ENCODE results near the gene GAS5.

DNA sequence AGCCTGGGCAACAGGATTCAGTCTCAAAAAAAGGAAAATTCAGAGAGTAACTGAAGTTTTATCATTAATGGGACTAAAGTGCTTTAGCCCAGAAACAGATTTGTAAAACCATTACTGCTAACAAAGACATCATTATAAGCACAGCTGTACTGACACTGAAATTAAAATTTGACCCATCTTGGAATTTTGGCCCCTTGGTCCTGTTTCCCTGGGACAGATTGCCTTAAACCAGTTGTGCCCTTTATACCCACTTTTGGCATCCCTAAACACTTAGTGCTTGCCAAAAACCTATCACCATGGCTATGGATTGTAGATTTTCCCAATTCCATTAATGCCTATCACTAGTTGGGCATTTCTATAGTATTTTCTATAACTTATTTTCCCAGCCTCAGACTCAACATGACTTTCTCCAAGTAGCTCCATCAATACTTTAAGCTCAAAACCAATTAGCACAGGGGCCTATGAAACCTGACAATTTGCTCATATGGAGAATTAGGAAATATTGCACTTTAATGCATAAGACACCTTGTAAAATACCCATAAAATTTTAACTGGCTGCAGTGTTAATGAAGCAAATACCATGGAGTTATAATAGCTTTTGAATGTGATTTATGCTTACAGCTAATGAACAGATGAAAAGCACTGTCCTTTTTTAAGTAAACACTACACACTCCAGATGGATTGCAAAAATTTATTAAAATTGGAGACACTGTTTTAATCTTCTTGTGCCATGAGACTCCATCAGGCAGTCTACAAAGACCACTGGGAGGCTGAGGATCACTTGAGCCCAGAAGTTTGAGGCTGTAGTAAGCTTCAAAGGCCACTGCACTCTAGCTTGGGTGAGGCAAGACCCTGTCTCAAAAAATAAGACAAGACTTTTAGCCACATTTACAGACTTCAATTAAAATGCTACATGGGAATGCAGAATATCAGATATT is 4.3 kb downstream of the GAS5 start:
- TF ChIP-seq, protein P1, sequence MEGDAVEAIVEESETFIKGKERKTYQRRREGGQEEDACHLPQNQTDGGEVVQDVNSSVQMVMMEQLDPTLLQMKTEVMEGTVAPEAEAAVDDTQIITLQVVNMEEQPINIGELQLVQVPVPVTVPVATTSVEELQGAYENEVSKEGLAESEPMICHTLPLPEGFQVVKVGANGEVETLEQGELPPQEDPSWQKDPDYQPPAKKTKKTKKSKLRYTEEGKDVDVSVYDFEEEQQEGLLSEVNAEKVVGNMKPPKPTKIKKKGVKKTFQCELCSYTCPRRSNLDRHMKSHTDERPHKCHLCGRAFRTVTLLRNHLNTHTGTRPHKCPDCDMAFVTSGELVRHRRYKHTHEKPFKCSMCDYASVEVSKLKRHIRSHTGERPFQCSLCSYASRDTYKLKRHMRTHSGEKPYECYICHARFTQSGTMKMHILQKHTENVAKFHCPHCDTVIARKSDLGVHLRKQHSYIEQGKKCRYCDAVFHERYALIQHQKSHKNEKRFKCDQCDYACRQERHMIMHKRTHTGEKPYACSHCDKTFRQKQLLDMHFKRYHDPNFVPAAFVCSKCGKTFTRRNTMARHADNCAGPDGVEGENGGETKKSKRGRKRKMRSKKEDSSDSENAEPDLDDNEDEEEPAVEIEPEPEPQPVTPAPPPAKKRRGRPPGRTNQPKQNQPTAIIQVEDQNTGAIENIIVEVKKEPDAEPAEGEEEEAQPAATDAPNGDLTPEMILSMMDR (IDR thresholded peaks at IDR 0.05) = no peak
- no peak for TF ChIP-seq ZFX (IDR thresholded peaks at IDR 0.05; ENCODE audit: borderline replicate concordance)

Data from 22Rv1 (cell line).